ENCODE results near the gene CIB4.

Gene CIB4

DNA sequence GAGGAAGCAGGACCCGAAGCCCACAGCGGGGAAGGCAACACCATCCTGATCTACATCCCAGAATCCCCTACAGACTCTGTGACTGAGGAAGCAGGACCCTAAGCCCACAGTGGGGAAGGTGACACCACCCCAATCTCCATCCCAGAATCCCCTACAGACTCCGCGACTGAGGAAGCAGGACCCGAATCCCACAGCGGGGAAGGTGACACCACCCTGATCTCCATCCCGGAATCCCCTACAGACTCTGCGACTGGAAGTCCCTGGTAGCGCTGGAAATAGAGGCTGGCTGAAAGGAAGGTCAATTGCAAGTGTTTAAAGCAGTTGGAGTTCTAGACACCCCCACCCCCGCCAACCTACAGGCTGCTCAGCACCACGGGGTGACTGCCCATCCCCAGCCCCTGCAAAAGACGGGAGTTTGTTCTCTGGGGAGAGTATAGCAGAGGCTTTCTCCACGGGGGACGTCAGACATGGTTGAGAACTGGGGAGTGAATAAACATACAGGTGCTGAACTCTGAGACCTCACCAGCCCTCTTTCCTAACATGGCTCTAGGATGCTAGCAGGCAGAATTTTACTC is 21.0 kb downstream of the CIB4 start:
- ATAC-seq: no peak

DNA sequence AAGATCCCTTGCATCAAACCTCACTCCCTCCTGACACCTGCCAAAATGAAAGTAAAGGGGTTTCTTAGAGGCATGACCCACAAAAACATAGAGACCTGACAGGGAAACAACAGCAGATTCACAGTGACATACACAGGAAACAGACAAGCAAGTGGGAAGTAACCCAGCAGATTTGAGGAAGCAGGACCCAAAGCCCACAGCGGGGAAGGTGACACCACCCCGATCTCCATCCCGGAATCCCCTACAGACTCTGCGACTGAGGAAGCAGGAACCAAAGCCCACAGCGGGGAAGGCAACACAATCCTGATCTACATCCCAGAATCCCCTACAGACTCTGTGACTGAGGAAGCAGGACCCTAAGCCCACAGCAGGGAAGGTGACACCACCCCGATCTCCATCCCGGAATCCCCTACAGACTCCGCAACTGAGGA is 21.6 kb downstream of the CIB4 start:
- ATAC-seq: no peak

DNA sequence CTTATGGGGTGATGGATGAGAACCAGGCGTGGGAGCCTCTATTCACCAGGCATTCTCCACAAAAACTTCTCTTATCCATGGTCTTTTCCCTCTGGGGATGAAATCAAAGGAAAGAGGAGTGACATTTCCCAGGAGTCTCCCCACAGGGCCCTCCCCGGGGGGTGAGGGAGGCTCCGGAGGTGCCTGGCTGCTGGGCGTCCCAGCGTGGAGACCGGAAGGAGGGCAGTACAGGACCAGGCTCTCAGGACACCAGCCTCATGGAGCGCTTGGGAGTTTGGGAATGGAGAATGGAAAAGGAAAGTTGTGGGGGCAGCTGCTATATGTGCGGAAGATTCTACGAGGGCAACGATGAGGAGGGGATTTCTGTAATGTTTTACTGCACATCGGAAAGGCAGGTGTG is 22.1 kb downstream of the CIB4 start:
- ATAC-seq: no peak

DNA sequence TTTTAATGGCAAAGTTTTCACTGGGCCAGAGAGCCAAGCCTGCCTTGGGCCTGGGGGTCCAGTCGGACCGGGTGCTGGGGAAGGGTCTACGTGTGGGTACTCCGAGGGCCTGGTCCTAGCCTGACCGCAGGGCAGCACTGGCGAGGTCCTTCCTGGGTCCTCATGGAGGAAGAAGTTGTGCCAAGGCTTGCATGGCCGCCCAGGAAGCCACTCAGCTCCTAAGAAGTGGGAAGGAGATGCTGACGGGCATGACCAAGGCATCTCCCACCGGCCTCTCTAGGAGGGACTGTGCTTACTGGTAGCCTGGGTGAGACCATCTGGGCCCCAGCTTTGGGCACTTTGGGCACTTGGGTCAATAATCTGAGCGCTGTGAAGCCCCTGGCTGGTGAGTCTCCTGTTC is 22.6 kb downstream of the CIB4 start:
- no peak for ATAC-seq

DNA sequence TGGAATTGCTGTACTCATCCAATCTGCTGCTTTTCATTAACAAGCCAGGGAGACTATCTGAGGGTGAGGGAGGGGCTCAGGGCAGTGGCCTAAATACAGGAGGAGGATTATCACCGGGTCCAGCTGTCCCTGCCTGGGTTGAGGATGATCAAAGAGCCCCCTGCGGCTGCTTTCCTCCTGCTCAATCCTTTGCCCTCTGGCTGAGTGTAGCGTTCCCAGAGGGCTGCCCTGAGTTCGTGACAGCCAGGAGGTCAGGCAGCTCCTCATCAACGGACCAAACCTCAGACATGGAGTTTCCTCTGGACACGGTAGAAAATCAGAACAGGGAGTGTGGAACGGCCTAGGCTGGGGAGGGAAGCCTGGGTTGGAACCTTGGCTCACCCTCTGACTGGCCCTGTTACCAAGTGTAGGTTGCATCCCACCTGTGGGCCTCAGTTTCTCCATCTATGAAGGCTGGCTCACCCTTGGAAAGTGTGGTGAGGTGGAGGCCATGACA is 23.5 kb downstream of the CIB4 start:
- ATAC-seq: no peak

DNA sequence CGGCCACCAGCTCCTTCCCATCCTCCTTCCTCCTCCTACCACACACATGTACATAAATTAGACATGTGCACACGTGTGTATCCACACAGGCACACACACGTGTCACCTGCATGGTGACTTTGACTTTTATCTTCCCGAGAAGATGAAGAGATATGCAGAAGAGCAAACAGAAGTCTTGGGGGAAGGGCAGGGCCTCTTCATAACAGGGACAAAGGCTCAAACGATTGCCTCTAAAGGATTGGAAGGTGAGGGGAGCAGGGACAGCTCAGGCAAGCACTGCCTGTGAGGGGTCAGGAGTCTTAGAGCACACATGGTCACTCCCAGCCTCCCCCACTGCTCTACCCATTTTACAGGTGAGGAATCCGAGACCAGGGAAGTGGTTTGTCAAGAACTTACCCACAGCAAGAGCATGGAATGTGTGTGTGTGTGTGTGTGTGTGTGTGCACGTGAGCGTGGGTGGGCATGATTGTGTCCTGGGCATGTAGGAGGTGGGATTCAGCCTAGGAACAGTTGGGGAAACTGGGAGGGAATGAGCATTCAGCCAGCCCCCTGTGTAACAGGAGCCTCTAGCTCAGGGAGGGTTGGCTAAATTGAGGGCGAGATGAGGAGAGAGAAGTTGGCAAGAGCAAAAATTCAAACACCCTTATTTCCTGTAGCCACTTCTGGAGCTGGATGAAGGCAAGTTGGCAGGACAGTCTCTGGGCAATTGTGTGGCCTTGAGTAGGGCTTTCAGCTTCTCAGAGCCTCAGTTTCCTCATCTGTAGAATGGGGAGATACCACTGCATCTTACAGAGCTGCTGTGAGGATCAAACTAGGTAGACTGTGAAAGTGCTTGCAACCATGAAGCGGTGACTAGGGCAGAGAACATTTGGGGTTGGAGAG is 24.2 kb downstream of the CIB4 start:
- ATAC-seq: no peak

DNA sequence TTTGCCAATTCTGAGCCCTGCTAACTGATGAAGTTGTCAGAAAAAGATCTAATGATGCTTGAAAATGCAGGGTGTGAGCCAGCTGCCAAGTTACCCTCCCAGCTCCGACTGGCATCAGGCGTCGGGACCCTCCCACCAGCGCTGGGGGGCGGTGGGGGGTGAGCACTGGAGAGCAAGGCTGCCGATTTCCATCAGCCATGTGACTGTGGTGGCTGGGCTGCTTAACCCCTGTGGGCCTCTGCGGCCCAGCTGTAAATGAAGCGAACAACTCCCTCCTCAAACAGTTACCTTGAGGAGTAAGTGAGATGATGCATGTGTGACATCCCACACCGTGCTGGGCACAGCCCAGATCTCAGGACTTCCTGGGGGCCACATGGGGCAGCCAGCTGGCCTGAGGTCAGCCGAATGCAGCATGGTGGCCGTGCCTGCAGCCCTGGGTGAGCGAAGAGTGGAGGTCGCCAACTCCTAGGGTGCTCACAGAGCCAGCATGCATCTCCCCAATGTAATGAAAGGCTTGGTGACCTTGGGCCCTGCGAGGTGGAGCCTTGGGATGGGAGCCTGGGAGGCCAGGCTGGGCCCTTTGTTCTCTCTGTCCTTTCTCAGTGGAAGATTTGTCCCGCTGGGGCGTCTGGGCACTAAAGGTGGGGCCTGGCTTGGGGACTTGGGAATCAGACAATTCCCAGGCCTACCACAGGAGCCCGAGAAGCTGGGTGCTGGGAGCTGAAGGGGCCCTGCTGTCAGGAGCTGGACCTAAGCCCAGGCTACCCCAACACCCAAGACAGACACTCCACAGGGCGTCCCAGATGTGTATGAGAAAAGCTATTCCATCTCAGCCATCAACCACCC is 25.1 kb downstream of the CIB4 start:
- ATAC-seq: no peak

DNA sequence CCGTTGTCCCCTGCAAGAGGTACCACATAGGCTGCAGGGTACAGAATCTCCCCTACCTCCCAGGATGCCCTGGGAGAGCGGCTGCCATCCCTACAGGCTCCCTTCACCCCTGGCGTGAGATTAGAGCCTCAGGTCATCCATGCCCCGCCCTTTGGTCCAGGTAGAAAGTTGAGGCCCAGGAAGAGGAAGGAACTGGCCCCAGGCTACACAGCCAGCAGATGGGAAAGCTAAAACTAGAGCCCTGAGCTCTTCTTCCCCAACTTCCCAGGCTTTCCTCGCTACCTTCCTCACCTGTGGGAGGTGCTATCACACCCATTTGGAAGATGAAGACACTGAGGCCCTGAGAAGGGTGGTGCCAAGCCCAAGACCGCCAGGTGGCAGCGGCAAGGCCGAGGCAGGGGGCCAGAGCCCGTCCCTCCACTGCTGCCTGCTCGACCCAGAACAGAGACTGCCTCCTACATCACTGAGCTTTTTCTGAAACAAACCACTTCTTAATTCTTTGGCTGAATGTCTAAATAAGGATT is 25.8 kb downstream of the CIB4 start:
- no peak for ATAC-seq

DNA sequence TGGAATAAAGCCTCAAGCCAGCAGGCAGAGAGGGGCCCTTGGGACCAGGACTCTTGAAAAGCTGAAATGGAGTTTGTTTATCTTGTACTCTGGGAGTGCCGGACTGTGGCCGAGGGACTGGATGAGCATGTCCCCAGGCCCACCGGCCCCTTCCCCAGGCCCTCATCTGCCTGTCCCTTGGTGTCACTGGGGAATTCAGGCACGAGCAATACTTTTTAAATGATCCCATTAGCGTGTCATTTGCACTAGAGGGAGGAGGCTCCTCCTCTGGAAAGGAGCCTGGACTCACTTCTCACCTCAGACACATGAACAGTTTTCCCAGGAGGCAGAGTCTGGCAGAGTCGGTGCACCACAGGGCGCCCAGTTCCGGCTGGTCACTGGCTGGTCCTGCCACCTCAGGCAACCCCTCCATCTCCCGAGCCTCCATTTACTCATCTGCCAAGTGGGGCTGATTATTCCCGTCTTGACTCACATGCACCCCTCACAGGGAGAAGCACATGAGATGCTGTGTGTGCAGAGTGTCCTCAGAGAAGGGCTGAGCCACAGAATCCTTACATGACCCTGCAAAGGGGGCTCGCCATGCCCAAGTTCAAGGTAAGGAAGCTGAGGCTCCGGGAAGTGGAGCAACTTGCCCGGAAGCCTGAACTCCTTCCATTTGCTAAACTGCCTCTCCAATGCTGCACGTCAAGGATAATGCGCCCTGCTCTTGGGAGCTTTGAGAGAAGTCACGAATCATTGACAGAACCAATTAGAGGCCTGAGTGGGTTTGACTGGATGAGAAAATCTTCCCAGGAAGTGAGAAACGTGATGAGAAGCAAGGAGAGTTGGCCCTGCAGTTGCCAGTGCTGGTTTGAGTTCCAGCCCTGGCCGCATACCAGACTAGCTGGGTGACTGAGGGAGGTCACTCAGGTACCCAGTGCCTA is 26.7 kb downstream of the CIB4 start:
- ATAC-seq: no peak

DNA sequence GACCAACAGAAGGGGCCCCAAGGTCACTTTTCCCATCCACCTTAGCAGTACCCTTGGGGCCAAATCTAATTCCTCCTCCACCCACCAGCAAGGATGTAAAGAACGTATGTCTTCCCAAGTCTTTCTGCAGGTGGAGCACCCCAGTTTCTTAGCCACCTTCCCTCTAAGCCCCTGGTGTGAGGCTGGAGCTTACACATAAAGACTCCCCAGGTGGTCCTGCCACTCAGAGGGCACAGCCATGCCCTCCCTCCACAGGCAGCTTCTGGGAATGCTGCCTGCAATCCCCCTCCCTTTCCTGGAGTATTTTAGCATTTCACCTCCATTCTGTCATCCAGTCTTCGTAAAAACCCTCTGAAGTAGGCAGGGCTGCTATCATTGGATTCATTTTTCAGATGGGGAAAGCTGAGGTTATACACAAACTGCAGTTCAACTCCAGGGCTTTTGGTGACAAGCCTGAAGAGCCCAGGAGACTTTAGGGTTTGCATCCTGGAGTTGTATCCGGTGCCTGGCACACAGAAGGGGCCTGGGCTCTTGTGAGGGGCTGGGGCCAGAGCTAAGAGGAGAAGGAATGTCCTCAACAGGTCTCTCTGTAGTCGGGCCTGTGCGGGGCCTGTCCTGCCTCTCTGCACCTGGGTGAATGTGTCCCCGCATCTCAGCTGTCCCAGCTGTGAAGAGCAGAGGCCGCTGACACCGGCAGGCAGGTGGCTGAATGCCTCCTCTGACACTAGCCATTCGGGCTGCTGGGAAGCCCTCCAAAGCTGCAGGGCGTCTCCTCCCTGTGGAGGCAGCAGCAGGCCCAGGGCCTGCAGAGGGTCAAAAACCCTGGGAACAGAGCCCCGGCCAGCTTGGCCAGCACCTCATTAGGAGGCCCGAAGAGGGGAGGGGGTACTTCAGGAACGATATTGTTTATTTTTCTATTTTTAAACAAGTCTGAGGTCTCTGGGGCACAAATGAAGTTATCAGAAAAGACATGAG is 27.6 kb downstream of the CIB4 start:
- no peak for ATAC-seq

DNA sequence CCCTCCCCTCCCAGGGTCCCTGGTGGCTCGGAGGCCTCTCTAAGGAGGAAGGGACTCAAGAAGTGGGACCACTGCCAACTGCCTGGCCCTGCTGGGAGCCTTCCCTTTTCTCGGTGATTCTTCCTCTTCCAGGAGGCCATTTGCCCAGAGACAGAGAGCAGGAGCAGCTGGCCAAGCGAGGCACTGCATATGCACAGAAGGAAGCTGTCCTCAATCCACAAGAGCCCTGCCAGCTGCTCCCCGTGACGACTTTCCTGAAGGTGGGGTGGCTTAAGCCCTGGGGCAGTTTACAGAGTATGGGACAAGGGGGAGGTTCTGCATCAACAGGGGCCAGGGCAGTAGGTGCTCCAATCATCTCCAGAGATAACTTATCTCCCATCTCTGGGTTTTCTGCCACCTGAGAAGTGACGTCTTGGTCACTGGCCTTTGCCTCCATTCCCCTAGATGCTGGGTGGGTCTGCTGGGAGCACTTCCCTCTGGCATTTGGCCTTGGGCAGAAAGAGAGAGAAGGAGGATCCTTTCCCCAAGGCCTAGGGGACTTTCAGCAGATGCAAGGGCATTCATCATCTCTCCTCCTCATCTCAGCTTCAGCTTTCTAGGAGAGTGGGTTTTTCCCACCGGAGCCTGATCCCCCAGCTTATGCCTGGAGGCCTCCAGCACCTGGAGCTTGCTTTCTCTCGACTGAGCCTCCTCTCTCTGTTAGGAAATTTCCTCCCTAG is 28.5 kb downstream of the CIB4 start:
- no peak for ATAC-seq

DNA sequence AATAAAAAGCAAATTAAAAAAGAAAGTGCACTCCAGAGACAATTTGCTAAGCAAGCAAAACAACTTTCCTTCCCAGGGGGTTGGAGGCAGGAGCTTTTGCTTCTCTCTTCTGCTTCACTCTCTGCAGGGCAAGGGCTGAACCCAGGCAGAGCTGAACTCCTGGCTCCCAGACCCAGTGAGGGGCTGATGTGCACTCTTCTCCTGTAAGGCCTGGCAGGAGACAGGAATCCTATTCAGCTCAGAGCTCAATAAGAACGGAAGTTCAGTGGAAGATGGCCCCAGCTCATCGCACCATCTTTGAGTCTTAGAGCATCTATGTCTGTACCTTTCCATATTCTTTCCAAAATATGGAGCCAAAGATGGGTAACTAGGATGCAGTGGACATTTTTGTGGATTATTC is 29.1 kb downstream of the CIB4 start:
- ATAC-seq: no peak

DNA sequence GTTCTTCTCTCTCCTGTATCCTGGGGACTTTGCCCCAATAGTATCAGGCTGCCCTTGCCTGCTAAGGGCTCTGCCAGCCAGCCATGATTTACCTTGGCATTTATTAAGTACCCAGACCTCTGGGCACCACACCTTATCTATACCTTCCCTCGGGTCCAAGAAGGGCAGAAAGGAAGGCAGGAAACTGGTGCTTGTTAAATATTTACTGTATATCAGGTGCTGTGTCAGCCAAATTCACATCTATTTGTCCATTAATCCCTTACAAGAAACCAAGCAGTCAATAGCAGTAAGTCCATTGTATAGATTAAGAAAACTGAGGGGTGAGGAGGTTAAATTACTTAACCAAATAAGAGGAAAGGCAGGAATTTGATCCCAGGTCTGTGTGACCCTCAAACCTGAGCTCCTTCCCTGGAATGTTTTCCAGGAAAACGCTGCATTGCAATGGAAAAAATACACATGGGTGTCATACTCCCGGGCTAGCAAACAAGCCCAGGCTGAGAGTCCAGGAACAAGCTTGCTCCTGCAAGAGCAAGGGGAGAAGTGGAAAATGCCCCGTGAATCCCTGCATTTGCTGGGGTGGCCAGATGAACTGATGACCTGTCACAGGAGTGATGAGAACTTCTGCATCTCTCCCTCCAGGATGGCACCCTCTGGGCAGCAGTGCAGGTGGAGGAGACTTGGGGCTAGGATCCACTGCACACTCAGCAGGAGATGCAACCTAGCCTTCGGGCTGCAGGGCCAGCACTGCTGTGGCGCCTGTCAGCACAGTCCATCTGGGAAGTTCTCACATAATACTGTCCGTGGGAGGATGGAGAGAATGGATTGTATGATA is 30.4 kb downstream of the CIB4 start:
- ATAC-seq: no peak

DNA sequence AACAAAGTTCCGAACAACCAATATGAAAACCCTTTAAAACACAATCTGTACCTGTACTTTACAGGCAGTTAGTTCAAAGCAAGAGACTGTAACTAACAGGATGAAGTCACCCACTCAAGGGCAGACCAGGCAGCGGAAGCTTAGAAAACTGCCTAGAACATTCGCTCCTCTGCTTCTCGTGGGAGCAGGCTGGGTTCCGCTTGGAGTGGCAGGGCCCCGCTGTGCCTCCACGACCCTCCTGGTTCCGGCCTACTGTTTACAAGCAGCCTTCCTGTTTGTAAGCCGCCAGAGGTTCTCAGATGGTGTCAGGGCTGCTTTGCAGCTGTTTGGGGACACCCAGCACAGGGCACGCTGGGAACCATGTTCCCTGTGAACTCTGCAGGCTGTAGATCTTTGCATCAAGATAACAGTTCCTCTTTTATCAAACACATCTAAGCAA is 31.3 kb downstream of the CIB4 start:
- ATAC-seq: no peak

DNA sequence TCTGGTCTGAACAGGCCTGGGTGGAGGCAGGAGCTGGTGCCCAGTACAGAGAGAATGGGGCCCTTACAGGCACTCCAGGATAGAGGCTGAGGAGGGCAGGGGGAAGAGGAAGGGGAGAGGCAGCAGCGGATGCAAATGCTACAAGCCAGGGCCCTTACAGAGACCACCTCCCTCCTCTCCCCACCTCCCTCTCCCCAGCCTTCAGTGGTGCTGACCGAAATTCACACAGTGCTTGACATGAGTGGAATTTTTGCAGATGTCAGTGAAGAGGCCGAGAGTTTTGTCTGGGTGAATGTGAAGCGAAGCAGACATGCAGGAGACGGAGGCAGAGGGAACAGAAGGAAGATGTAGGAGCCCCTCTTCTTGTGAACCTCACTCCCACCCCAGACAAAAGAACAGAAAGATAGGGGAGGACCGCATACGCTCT is 31.9 kb downstream of the CIB4 start:
- ATAC-seq: no peak

DNA sequence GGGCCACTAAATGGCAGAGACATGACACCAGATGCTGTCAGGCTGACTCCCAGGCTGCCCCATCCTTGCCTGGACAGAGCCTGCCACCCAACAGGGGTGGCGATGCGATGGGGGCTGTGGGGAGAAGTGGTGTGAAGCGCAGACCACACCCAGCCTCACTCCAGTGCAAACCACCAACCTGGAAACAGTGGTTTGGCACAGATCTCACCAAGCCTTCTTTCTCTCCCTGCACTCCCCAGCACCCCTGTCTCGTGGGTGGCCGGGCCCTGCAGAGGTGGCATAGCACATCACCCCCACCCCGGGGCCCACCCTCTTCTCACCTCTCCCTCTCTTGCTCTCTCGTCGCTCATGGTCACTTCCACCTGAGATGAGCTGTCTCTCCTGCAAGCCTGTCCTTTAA is 32.6 kb downstream of the CIB4 start:
- no peak for ATAC-seq

DNA sequence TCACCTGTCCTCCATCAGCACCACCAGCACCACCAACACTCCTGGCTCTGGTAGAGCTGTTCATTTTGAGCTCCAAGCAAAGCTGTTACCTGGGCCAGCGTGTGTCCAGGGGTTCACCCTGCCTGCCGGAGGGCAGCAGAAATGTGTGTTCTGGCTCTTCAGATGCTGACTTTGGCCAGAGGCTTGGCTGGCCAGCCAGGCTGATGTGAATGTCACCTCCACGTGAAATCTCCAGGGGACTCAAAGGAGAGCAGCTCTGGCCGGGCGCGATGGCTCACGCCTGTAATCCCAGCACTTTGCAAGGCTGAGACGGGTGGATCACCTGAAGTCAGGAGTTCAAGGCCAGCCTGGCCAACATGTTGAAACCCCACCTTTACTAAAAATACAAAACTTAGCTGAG is 33.5 kb downstream of the CIB4 start:
- no peak for ATAC-seq

DNA sequence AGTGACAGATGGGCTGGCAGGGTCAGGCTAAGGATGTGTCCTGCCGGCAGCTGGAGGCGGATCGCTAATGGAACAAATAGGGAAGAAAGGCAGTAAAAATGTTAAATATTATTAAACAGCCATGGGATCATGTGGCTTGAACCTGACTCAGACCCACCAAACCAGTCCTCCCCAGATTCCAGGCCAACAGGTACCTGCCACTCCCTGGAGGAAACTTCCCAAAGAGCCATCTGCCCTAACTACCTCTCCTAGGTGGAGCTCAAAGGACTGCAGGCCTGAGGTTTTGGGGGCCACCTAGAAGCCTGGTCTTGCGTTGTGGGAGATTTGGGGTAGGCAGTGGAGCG is 34.3 kb downstream of the CIB4 start:
- ATAC-seq: no peak

Data from activated CD4-positive, CD25-positive, alpha-beta regulatory T cell treated with anti-CD3 and anti-CD28 coated beads, Interleukin-2, amount 50 U/mL, for 24 hours (primary cell).